ENCODE results near the gene GPR55. TPM values are rescaled to one million over a fixed set of nuclear protein-coding genes. Genes with fewer than 3 reads are reported as not detected.

Gene GPR55
- total RNA-seq, 1 donor from 2014 or later: not detected

- peaks cover 3% of the 10 kb centered on the region for H3K9me3 Mint-ChIP-seq (ENCODE audit: unreplicated experiment)
- Histone ChIP-seq H3K4me1 (ENCODE audit: insufficient read depth, low read length) (peaks cover 3% of the 10 kb centered on the region), H3K27ac (ENCODE audit: low read depth, low read length) (no peak overlapping the region), H3K9ac (ENCODE audit: low read length) (no peak overlapping the region), H3K79me2 (ENCODE audit: insufficient read depth, low read length) (no peaks in the 10 kb centered on the region), H4K20me1 (ENCODE audit: insufficient read depth, low read length) (no peaks in the 10 kb centered on the region), H3K9me3 (ENCODE audit: insufficient read depth, low read depth, low read length) (no peaks in the 10 kb centered on the region), H2AFZ (ENCODE audit: low read depth, low read length) (no peak overlapping the region), H3K4me2 (ENCODE audit: low read length) (no peak overlapping the region), H3K4me3 (ENCODE audit: insufficient read depth, low read depth, low read length) (no peak overlapping the region), H3K27me3 (ENCODE audit: insufficient read depth, low read length) (peaks cover 4% of the 10 kb centered on the region), H3K36me3 (ENCODE audit: insufficient read depth, low read length) (no peaks in the 10 kb centered on the region)
- no peak for DNase-seq (ENCODE audit: low read depth)
- no peak for FAIRE-seq
- H3K4me1 Mint-ChIP-seq (ENCODE audit: low read depth, unreplicated experiment): peaks cover 10% of the 10 kb centered on the region
- H3K4me3 Mint-ChIP-seq (ENCODE audit: unreplicated experiment): no peak overlapping the region
- TF ChIP-seq EZH2 (IDR thresholded peaks at IDR 0.05; ENCODE audit: insufficient read depth, low read length): no peak
- TF ChIP-seq, protein P1, sequence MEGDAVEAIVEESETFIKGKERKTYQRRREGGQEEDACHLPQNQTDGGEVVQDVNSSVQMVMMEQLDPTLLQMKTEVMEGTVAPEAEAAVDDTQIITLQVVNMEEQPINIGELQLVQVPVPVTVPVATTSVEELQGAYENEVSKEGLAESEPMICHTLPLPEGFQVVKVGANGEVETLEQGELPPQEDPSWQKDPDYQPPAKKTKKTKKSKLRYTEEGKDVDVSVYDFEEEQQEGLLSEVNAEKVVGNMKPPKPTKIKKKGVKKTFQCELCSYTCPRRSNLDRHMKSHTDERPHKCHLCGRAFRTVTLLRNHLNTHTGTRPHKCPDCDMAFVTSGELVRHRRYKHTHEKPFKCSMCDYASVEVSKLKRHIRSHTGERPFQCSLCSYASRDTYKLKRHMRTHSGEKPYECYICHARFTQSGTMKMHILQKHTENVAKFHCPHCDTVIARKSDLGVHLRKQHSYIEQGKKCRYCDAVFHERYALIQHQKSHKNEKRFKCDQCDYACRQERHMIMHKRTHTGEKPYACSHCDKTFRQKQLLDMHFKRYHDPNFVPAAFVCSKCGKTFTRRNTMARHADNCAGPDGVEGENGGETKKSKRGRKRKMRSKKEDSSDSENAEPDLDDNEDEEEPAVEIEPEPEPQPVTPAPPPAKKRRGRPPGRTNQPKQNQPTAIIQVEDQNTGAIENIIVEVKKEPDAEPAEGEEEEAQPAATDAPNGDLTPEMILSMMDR (IDR thresholded peaks at IDR 0.05; ENCODE audit: insufficient read depth, low read depth, low read length): no peak
- H3K27ac Mint-ChIP-seq (ENCODE audit: unreplicated experiment): no peak overlapping the region
- H3K36me3 Mint-ChIP-seq (ENCODE audit: low read depth, unreplicated experiment): no peaks in the 10 kb centered on the region
- peaks cover 6% of the 10 kb centered on the region for H3K27me3 Mint-ChIP-seq (ENCODE audit: low read depth, unreplicated experiment)
These were observed 30.2 kb upstream of the GPR55 start for GRCh38 chr2:230955163-230955737.

DNA sequence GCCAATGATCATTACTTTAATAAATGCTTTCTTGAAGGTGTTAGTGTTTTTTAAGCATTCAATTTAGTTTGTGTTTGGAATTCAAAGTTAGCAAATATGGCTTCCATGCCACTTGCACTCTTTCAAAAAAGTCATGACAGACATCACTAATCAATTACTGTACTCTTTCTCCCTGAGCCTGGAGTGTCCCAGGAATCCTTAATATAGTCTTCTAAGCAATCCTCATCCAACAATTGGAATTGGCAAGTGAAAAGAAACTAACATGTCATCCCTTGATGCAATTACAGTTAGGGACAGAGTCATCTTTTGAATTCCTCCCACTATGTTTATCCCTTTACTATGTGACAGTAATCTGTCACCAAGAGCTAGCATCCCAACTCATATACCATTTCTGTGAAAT, 29.7 kb upstream of the GPR55 start:
- no peak for FAIRE-seq
- peaks cover 3% of the 10 kb centered on the region for H3K4me1 ChIP-seq (ENCODE audit: insufficient read depth, low read length)
- H3K36me3 ChIP-seq (ENCODE audit: insufficient read depth, low read length): no peaks in the 10 kb centered on the region
- no peak overlapping the region for H2AFZ ChIP-seq (ENCODE audit: low read depth, low read length)
- DNase-seq (ENCODE audit: low read depth): no peak
- H3K36me3 Mint-ChIP-seq (ENCODE audit: low read depth, unreplicated experiment): no peaks in the 10 kb centered on the region
- peaks cover 3% of the 10 kb centered on the region for H3K9me3 Mint-ChIP-seq (ENCODE audit: unreplicated experiment)
- no peak for TF ChIP-seq EZH2 (IDR thresholded peaks at IDR 0.05; ENCODE audit: insufficient read depth, low read length)
- TF ChIP-seq, protein P1 (IDR thresholded peaks at IDR 0.05; ENCODE audit: insufficient read depth, low read depth, low read length): no peak
- H3K4me3 Mint-ChIP-seq (ENCODE audit: unreplicated experiment): no peak overlapping the region
- H3K27me3 Mint-ChIP-seq (ENCODE audit: low read depth, unreplicated experiment): peaks cover 7% of the 10 kb centered on the region
- no peaks in the 10 kb centered on the region for H4K20me1 ChIP-seq (ENCODE audit: insufficient read depth, low read length)
- peaks cover 4% of the 10 kb centered on the region for H3K27me3 ChIP-seq (ENCODE audit: insufficient read depth, low read length)
- H3K4me3 ChIP-seq (ENCODE audit: insufficient read depth, low read depth, low read length): no peak overlapping the region
- peaks cover 10% of the 10 kb centered on the region for H3K4me1 Mint-ChIP-seq (ENCODE audit: low read depth, unreplicated experiment)
- H3K9me3 ChIP-seq (ENCODE audit: insufficient read depth, low read depth, low read length): no peaks in the 10 kb centered on the region
- no peak overlapping the region for H3K27ac ChIP-seq (ENCODE audit: low read depth, low read length)
- H3K79me2 ChIP-seq (ENCODE audit: insufficient read depth, low read length): no peaks in the 10 kb centered on the region
- H3K9ac ChIP-seq (ENCODE audit: low read length): no peak overlapping the region
- H3K4me2 ChIP-seq (ENCODE audit: low read length): no peak overlapping the region
- H3K27ac Mint-ChIP-seq (ENCODE audit: unreplicated experiment): no peak overlapping the region

DNA sequence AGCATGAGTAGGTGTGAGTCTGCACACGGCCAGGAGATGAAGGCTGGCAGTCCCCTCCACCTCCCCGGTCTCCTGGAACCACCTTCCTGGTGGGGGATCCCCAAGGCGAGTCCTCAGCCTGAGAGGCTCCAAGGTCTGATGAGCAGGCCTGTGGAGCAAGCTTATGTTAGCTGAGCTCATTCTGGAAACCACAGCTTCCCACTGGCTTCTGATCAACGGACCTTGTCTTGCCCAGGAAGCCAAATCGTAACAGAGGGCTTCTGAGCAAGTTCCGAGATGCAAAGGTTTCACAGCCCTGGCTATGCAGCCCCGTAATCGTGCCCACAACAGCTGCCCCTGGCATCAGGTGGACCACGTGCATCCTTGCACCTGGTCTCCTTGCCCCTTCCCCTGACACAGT, 28.8 kb upstream of the GPR55 start:
- no peak overlapping the region for H3K4me3 ChIP-seq (ENCODE audit: insufficient read depth, low read depth, low read length)
- H3K79me2 ChIP-seq (ENCODE audit: insufficient read depth, low read length): no peaks in the 10 kb centered on the region
- no peak overlapping the region for H3K4me3 Mint-ChIP-seq (ENCODE audit: unreplicated experiment)
- H3K4me1 Mint-ChIP-seq (ENCODE audit: low read depth, unreplicated experiment): peaks cover 10% of the 10 kb centered on the region
- peaks cover 4% of the 10 kb centered on the region for H3K27me3 ChIP-seq (ENCODE audit: insufficient read depth, low read length)
- no peaks in the 10 kb centered on the region for H4K20me1 ChIP-seq (ENCODE audit: insufficient read depth, low read length)
- no peak overlapping the region for H3K27ac Mint-ChIP-seq (ENCODE audit: unreplicated experiment)
- FAIRE-seq (no peak), DNase-seq (ENCODE audit: low read depth) (no peak)
- TF ChIP-seq, protein P1 (IDR thresholded peaks at IDR 0.05; ENCODE audit: insufficient read depth, low read depth, low read length): no peak
- no peak for TF ChIP-seq EZH2 (IDR thresholded peaks at IDR 0.05; ENCODE audit: insufficient read depth, low read length)
- no peak overlapping the region for H3K27ac ChIP-seq (ENCODE audit: low read depth, low read length)
- H3K36me3 Mint-ChIP-seq (ENCODE audit: low read depth, unreplicated experiment): no peaks in the 10 kb centered on the region
- no peak overlapping the region for H3K9ac ChIP-seq (ENCODE audit: low read length)
- H3K9me3 Mint-ChIP-seq (ENCODE audit: unreplicated experiment): peaks cover 3% of the 10 kb centered on the region
- H2AFZ ChIP-seq (ENCODE audit: low read depth, low read length): no peak overlapping the region
- H3K27me3 Mint-ChIP-seq (ENCODE audit: low read depth, unreplicated experiment): peaks cover 7% of the 10 kb centered on the region
- H3K9me3 ChIP-seq (ENCODE audit: insufficient read depth, low read depth, low read length): no peaks in the 10 kb centered on the region
- no peak overlapping the region for H3K4me2 ChIP-seq (ENCODE audit: low read length)
- peaks cover 3% of the 10 kb centered on the region for H3K4me1 ChIP-seq (ENCODE audit: insufficient read depth, low read length)
- no peaks in the 10 kb centered on the region for H3K36me3 ChIP-seq (ENCODE audit: insufficient read depth, low read length)

All from astrocyte (in vitro differentiated cells and primary cell).